PC-3 (cell line): Measurements from ENCODE around the gene ITCH. TPM values are rescaled to one million over a fixed set of nuclear protein-coding genes. Genes with fewer than 3 reads are reported as not detected.
"Not testable (repeated sequence)": the region's sequence is repeated elsewhere in the genome, so short reads cannot be mapped to it uniquely, and the experiment has no call there.

Experiments
- ATAC-seq: fragments of 200-7000 bp; cut with Tn5 transposase; 2 replicates; pipeline ENCODE4 v1.9.1; 2020; ENCODE audit warnings: mild to moderate bottlenecking, moderate library complexity
- BruUV-seq: library from RNA; stranded (reverse); fragments of 400-500 nt; replicated peaks from 2 replicates; lab custom pipeline; 2021; lab: Mats Ljungman, UMichigan
- CTCF ChIA-PET: fragments of 300-600 bp; sonication (Branson Sonifier 250); formaldehyde crosslinking; loops from one replicate; lab custom pipeline; 2022; ENCODE audit warnings: antibody characterized with exemption; lab: Charles Lee
- POLR2A ChIA-PET: fragments of 300-600 bp; sonication (Branson Sonifier 250); formaldehyde crosslinking; loops from one replicate; lab custom pipeline; 2022; ENCODE audit warnings: antibody characterized with exemption; ENCODE audit not compliant: unreplicated experiment; lab: Charles Lee
- DNase-seq: peaks from one replicate; pipeline ENCODE4 v3.0.0-alpha.2; 2015
- H2AFZ ChIP-seq: fragments of 300-600 bp; sonication (generic); 2 replicates; pipeline ENCODE4 v1.6.0; 2016; ENCODE audit warnings: antibody characterized with exemption, low read length
- H3F3A ChIP-seq: fragments of 300-600 bp; sonication (generic); one replicate; pipeline ENCODE4 v1.6.0; 2017; ENCODE audit warnings: antibody characterized with exemption, low read length, control low read depth, mild to moderate bottlenecking; ENCODE audit not compliant: unreplicated experiment
- H3K27ac ChIP-seq: fragments of 300-600 bp; sonication (generic); 2 replicates; pipeline ENCODE4 v1.5.1; 2016; ENCODE audit warnings: mild to moderate bottlenecking, low read length
- H3K27me3 ChIP-seq: fragments of 300-600 bp; sonication (generic); 2 replicates; pipeline ENCODE4 v1.6.1; 2016; ENCODE audit warnings: low read length, mixed read lengths
- H3K36me3 ChIP-seq: fragments of 300-600 bp; sonication (generic); 2 replicates; pipeline ENCODE4 v1.6.1; 2016; ENCODE audit warnings: low read depth, mixed run types, low read length, mixed read lengths
- H3K4me1 ChIP-seq: fragments of 300-600 bp; sonication (generic); 2 replicates; pipeline ENCODE4 v1.5.1; 2016; ENCODE audit warnings: low read length; ENCODE audit not compliant: insufficient read depth
- H3K4me2 ChIP-seq: fragments of 300-600 bp; sonication (generic); 2 replicates; pipeline ENCODE4 v1.6.0; 2016; ENCODE audit warnings: low read length
- H3K4me3 ChIP-seq: fragments of 300-600 bp; sonication (generic); 2 replicates; pipeline ENCODE4 v1.5.1; 2016; ENCODE audit warnings: mild to moderate bottlenecking, low read length, mixed read lengths
- H3K79me2 ChIP-seq: fragments of 300-600 bp; sonication (generic); 2 replicates; pipeline ENCODE4 v1.6.1; 2017; ENCODE audit warnings: low read length, mixed read lengths
- H3K9ac ChIP-seq: fragments of 300-600 bp; sonication (generic); 2 replicates; pipeline ENCODE4 v1.6.0; 2016; ENCODE audit warnings: mild to moderate bottlenecking, low read length
- H3K9me2 ChIP-seq: fragments of 300-600 bp; sonication (generic); replicated peaks from 2 replicates; pipeline ENCODE4 v1.6.1; 2016; ENCODE audit warnings: mixed run types, low read length, mixed read lengths
- H3K9me3 ChIP-seq: fragments of 300-600 bp; sonication (generic); 2 replicates; pipeline ENCODE4 v1.6.1; 2016; ENCODE audit warnings: low read length, mixed read lengths
- H4K20me1 ChIP-seq: fragments of 300-600 bp; sonication (generic); 2 replicates; pipeline ENCODE4 v1.6.1; 2016; ENCODE audit warnings: low read length, mixed read lengths
- EZH2 ChIP-seq: fragments of 300-600 bp; sonication (generic); IDR thresholded peaks from one replicate; pipeline ENCODE4 v1.6.1; 2017; ENCODE audit warnings: antibody characterized with exemption, mild to moderate bottlenecking, low read length; ENCODE audit not compliant: unreplicated experiment
- EZH2phosphoT487 ChIP-seq: fragments of 300-600 bp; sonication (generic); IDR thresholded peaks from 2 replicates; pipeline ENCODE4 v1.6.1; 2018; ENCODE audit warnings: mild to moderate bottlenecking, antibody characterized with exemption, low read length, borderline replicate concordance
- intact Hi-C: fragments of 100-400 bp; cut with micrococcal nuclease; formaldehyde crosslinking; loops from 2 replicates; pipeline ENCODE4 v1.9.0; 2023
- total RNA-seq: library from RNA; depleted of rRNA; stranded (reverse); fragments of >200 nt; gene quantifications from 2 replicates; pipeline ENCODE4 v1.2.3, GENCODE V29; 2014
- TF ChIP-seq, protein P1 (sequence below): fragments of 300-600 bp; sonication (generic); conservative IDR thresholded peaks from 2 replicates; pipeline ENCODE4 v1.5.1; 2017; ENCODE audit warnings: antibody characterized with exemption, low read depth, mild to moderate bottlenecking, low read length

ITCH gene
- total RNA-seq, 1 experiment from 2014 or later = 54.8 TPM

DNA sequence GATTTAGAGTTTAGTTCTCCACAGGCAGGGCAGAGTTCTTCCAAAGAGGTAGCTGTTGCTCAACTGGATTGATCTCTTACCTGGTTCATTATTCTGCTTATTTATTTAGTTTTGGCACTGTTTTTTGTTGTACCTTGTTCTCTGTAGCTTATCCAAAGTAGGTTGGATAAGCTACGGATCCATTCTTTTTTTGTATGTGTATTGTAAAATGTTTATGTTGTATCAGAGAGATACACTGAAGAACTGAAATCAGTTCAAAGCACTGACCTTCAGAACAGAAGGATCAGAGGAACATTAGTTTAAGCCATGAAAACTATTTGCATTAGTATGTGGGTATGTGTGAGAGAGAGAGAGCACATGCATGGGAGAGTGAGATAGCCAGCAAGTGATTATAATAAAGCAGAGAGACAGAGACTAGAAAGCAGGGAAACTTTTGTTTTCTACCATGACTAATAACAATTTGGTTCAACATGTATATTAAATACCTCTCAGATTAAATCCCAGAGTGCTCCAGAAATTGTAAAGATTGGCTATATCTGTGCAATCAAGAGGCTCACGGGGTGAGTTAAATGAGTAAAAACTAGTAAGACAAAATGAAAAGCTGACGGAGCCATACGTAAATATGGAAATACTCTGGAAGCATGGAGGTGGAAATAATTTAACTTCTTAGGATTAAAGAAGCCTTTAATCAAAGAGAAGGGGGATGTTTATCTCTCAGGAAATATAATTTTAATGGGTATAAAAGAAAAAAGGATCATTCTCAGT is 40.2 kb downstream of the ITCH start:
- Histone ChIP-seq H3K9ac (no peak overlapping the region), H3K9me3 (no peaks in the 10 kb centered on the region), H3F3A (no peaks in the 10 kb centered on the region), H2AFZ (no peak overlapping the region), H3K4me1 (peaks cover 24% of the 10 kb centered on the region), H3K79me2 (peaks cover 90% of the 10 kb centered on the region), H3K36me3 (peaks cover 16% of the 10 kb centered on the region), H3K4me3 (no peak overlapping the region), H3K27ac (no peak overlapping the region), H4K20me1 (peaks cover 17% of the 10 kb centered on the region), H3K27me3 (no peaks in the 10 kb centered on the region), H3K9me2 (no peaks in the 10 kb centered on the region), H3K4me2 (no peak overlapping the region)
- ChIA-PET CTCF (no interaction called here), POLR2A (no interaction called here)
- ATAC-seq (no peak), DNase-seq (no peak)
- intact Hi-C loops = no loop called here
- no peak for TF ChIP-seq EZH2phosphoT487
- no peak for TF ChIP-seq EZH2
- no TSS peak for BruUV-seq

DNA sequence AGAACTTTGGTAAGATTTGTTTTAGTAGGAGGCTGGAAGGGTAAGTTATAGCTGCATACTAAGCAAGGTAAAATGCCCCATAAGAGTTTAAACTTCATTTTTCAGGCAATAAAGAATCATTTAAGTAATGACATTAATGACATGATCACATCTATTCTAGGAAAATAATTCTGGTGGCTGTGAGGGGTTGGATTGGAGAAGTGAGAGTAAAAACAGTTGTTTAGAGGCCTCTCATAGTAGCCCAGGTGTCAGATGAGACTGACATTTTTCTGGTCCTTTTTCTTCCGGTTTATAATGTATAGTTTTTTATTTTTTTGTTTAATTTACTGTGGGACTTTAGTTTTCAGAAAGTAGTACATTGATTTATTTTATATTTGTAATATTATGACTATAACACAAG is 40.8 kb downstream of the ITCH start:
- Histone ChIP-seq H3K27me3 (no peaks in the 10 kb centered on the region), H4K20me1 (peaks cover 17% of the 10 kb centered on the region), H3K79me2 (peaks cover 89% of the 10 kb centered on the region), H3K4me1 (peaks cover 24% of the 10 kb centered on the region), H3K4me3 (no peak overlapping the region), H3K4me2 (no peak overlapping the region), H3K27ac (no peak overlapping the region), H2AFZ (no peak overlapping the region), H3F3A (no peaks in the 10 kb centered on the region), H3K36me3 (peaks cover 16% of the 10 kb centered on the region), H3K9ac (no peak overlapping the region), H3K9me3 (no peaks in the 10 kb centered on the region), H3K9me2 (no peaks in the 10 kb centered on the region)
- TF ChIP-seq EZH2 (no peak), EZH2phosphoT487 (no peak)
- TF ChIP-seq, protein P1, sequence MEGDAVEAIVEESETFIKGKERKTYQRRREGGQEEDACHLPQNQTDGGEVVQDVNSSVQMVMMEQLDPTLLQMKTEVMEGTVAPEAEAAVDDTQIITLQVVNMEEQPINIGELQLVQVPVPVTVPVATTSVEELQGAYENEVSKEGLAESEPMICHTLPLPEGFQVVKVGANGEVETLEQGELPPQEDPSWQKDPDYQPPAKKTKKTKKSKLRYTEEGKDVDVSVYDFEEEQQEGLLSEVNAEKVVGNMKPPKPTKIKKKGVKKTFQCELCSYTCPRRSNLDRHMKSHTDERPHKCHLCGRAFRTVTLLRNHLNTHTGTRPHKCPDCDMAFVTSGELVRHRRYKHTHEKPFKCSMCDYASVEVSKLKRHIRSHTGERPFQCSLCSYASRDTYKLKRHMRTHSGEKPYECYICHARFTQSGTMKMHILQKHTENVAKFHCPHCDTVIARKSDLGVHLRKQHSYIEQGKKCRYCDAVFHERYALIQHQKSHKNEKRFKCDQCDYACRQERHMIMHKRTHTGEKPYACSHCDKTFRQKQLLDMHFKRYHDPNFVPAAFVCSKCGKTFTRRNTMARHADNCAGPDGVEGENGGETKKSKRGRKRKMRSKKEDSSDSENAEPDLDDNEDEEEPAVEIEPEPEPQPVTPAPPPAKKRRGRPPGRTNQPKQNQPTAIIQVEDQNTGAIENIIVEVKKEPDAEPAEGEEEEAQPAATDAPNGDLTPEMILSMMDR = no peak
- ChIA-PET CTCF (no interaction called here), POLR2A (no interaction called here)
- DNase-seq = no peak
- no peak for ATAC-seq
- intact Hi-C loops = no loop called here
- BruUV-seq = no TSS peak

DNA sequence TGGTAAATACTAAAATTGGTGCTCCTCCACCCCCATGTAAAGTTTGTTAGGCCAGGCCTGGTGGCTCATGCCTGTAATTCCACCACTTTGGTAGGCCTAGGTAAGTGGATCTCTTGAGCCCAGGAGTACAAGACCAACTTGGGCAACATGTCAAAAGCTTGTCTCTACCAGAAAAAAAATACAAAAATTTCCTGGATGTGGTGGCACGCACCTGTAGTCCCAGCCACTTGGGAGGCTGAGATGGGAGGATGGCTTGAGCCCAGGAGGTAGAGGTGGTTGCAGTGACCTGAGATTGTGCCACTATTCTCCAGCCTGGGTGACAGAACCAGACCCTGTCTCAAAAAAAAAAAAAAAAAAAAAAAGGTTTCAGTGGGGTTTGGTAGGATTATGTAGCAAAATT is 41.7 kb downstream of the ITCH start:
- Histone ChIP-seq H3K9ac (no peak overlapping the region), H4K20me1 (peaks cover 17% of the 10 kb centered on the region), H3K4me1 (peaks cover 20% of the 10 kb centered on the region), H2AFZ (no peak overlapping the region), H3K27me3 (no peaks in the 10 kb centered on the region), H3K27ac (no peak overlapping the region), H3F3A (no peaks in the 10 kb centered on the region), H3K36me3 (peaks cover 23% of the 10 kb centered on the region), H3K9me2 (no peaks in the 10 kb centered on the region), H3K79me2 (peaks cover 89% of the 10 kb centered on the region), H3K4me2 (no peak overlapping the region), H3K9me3 (no peaks in the 10 kb centered on the region), H3K4me3 (no peak overlapping the region)
- intact Hi-C loops = no loop called here
- TF ChIP-seq, protein P1 = no peak
- no peak for TF ChIP-seq EZH2phosphoT487
- TF ChIP-seq EZH2 = no peak
- POLR2A ChIA-PET = no interaction called here
- CTCF ChIA-PET = no interaction called here
- BruUV-seq = no TSS peak
- ATAC-seq (no peak), DNase-seq (no peak)

GRCh38 chr20:34405247-34405651 is 42.2 kb downstream of the ITCH start:
- DNase-seq, BruUV-seq, ATAC-seq, H3K27ac ChIP-seq, H3F3A ChIP-seq, H3K9ac ChIP-seq, intact Hi-C loops, H3K4me3 ChIP-seq, CTCF ChIA-PET, H3K9me3 ChIP-seq, H3K9me2 ChIP-seq, H2AFZ ChIP-seq, H3K27me3 ChIP-seq, H3K4me2 ChIP-seq: not testable (repeated sequence)
- Histone ChIP-seq H3K36me3 (peaks cover 23% of the 10 kb centered on the region), H3K4me1 (peaks cover 16% of the 10 kb centered on the region), H3K79me2 (peaks cover 86% of the 10 kb centered on the region), H4K20me1 (peaks cover 14% of the 10 kb centered on the region)
- POLR2A ChIA-PET = interaction anchor here (0.6 kb wide), 1 partner anchor 42 kb away, joined by 7 read pairs; the partner anchor contains the start of gene ITCH

DNA sequence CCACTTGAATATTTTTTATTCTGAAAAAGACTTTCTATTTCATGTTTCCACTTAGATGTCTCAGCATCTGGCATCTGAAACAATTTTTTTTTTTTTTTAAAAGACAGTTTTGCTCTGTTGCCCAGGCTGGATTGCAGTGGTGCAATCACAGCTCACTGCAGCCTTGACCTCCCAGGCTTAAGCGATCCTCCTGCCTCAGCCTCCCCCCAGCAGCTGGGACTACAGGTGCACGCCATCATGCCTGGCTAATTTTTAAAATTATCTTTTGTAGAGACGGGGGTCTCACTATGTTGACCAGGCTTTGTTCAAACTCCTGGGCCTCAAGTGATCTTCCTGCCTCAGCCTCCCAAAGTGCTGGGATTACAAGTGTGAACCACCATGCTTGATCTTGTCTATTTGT is 42.9 kb downstream of the ITCH start:
- H3K4me3 ChIP-seq, intact Hi-C loops, CTCF ChIA-PET, H3K4me1 ChIP-seq, H2AFZ ChIP-seq, DNase-seq, H3K4me2 ChIP-seq, H3K9ac ChIP-seq, ATAC-seq, H3F3A ChIP-seq, H3K27ac ChIP-seq, H3K9me2 ChIP-seq, H3K27me3 ChIP-seq, BruUV-seq, H3K9me3 ChIP-seq: not testable (repeated sequence)
- Histone ChIP-seq H4K20me1 (peaks cover 13% of the 10 kb centered on the region), H3K36me3 (peaks cover 23% of the 10 kb centered on the region), H3K79me2 (peaks cover 86% of the 10 kb centered on the region)
- POLR2A ChIA-PET = interaction anchor here (0.6 kb wide), 1 partner anchor 43 kb away, joined by 7 read pairs; the partner anchor contains the start of gene ITCH
